ENCODE results near the gene SRRD. TPM values are rescaled to one million over a fixed set of nuclear protein-coding genes. Genes with fewer than 3 reads are reported as not detected.
A peak's percentile ranks its signal among the peaks of the same experiment; 100 is the strongest.

The SRRD gene
- total and polyA plus RNA-seq, 2 of the 8 experiments (the other 6 are each of a cell fraction or from before 2014, with no cell fraction given) = 17.1 to 25.3 TPM

DNA sequence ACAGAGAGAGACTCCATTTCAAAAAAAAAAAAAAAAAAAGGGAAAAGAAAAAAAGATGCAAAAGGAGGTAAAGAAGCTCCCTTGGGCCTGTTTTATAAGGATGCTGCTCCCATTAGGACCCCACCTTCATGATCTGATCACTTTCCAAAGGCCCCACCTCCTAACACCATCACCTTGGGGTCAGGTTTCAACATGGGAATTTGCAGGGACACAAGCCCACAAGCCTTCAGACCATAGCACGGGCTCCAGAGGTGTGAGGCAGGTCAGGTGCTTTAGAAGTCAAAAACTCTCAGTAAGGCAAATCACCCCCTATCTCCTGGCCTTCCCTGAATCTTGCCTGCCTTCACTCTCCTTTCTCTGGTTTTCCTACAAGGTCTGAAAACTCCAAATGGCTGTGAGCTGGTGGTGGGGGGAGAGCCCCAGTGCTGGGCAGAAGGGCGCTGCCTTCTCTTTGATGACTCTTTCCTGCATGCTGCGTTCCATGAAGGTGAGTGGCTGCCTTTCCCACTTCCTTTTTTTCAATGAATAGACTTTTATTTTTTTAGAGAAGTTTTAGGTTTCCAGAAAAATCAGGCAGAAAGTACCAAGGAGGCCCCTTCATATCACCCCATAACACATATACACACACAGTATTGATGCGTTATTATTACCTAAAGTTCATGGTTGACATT, 41.5 kb upstream of the SRRD start:
- Histone ChIP-seq H4K91ac (replicated peaks; ENCODE audit: insufficient read length, low read length) (no peak overlapping the region), H3K79me1 (ENCODE audit: low read depth, low read length) (peaks cover 4% of the 10 kb centered on the region), H3K27ac (ENCODE audit: low read depth, low read length) (no peak overlapping the region), H2BK120ac (replicated peaks; ENCODE audit: low read depth, low read length) (no peak overlapping the region), H3K79me2 (ENCODE audit: control insufficient read depth in 1 of 2, insufficient read depth in 2 of 2, low read length in 2 of 2) (no peaks in the 10 kb centered on the region; a peak in 1 of 4 replicates), H3K23ac (ENCODE audit: insufficient read length) (no peak overlapping the region), H3K4ac (replicated peaks; ENCODE audit: insufficient read length, low read depth, low read length) (no peak overlapping the region), H3K56ac (replicated peaks; ENCODE audit: insufficient read length, low read depth, low read length) (no peak overlapping the region), H2AK5ac (ENCODE audit: low read depth, low read length) (no peak overlapping the region), H4K20me1 (replicated peaks in 1 of 2; ENCODE audit: control insufficient read depth in 1 of 2, insufficient read depth in 2 of 2, low read length in 2 of 2) (peaks cover 3 to 5% of the 10 kb centered on the region in 2 experiments), H2BK15ac (ENCODE audit: low read length) (no peak overlapping the region), H3K36me3 (ENCODE audit: control insufficient read depth in 2 of 4, insufficient read depth in 4 of 4, low read length in 3 of 4) (no peaks in the 10 kb centered on the region), H2BK12ac (ENCODE audit: low read depth, low read length) (no peak overlapping the region), H2AFZ (ENCODE audit: low read length) (no peak overlapping the region), H3K18ac (ENCODE audit: extremely low read depth, low read length) (no peak overlapping the region), H3K14ac (ENCODE audit: insufficient read length) (no peak overlapping the region), H4K5ac (ENCODE audit: insufficient read length, low read depth, low read length) (no peak overlapping the region), H3K4me2 (ENCODE audit: insufficient read depth in 1 of 2, low read depth in 2 of 2, low read length in 2 of 2) (no peak overlapping the region), H4K8ac (ENCODE audit: extremely low read depth, insufficient read depth, low read length) (no peak overlapping the region), H2BK5ac (ENCODE audit: low read depth, low read length) (no peak overlapping the region), H3K9me3 (ENCODE audit: insufficient read depth in 2 of 2, low read depth in 1 of 2, low read length in 1 of 2) (no peaks in the 10 kb centered on the region), H3K4me1 (replicated peaks in 1 of 4; ENCODE audit: control insufficient read depth in 3 of 4, insufficient read depth in 4 of 4, low read length in 3 of 4) (no peaks in the 10 kb centered on the region), H3K9ac (replicated peaks in 1 of 4; ENCODE audit: extremely low read depth in 1 of 4, low read depth in 3 of 4, low read length in 3 of 4) (no peak overlapping the region), H3K27me3 (replicated peaks in 1 of 4; ENCODE audit: control insufficient read depth in 3 of 4, extremely low read depth in 1 of 4, insufficient read depth in 3 of 4, low read length in 3 of 4) (no peaks in the 10 kb centered on the region), H3K23me2 (ENCODE audit: low read depth, low read length) (no peaks in the 10 kb centered on the region), H2BK20ac (ENCODE audit: low read length) (no peak overlapping the region), H3K4me3 (ENCODE audit: extremely low read depth in 1 of 4, insufficient read depth in 2 of 4, low read depth in 3 of 4, low read length in 4 of 4) (no peak overlapping the region)
- WGBS, 2 experiments (ENCODE audit: extremely low coverage in 1 of 2, insufficient coverage in 1 of 2, insufficient read length in 1 of 2, insufficient replicate concordance in 2 of 2, low coverage in 1 of 2, low lambda C conversion rate in 2 of 2, missing lambda C conversion rate in 1 of 2) = 78% methylated on average over 4 of the region's 4 CpGs; no CpG with 5 or more reads in 1 of the 2 experiments
- ChIA-PET CTCF (ENCODE audit: partially characterized antibody) (interaction anchor here (1.1 to 2.3 kb wide), 2 partner anchors 19 to 75 kb away, joined by 3 to 11 read pairs; no protein-coding TSS in a partner anchor), POLR2A (ENCODE audit: partially characterized antibody) (no interaction called here)
- FAIRE-seq = peak; percentile 72
- DNase-seq (ENCODE audit: low read depth in 1 of 2, low spot score in 2 of 2) = no peak
- no peak for TF ChIP-seq SIX5 (IDR thresholded peaks at IDR 0.05; ENCODE audit: low read depth, low read length)
- TF ChIP-seq, protein P1, sequence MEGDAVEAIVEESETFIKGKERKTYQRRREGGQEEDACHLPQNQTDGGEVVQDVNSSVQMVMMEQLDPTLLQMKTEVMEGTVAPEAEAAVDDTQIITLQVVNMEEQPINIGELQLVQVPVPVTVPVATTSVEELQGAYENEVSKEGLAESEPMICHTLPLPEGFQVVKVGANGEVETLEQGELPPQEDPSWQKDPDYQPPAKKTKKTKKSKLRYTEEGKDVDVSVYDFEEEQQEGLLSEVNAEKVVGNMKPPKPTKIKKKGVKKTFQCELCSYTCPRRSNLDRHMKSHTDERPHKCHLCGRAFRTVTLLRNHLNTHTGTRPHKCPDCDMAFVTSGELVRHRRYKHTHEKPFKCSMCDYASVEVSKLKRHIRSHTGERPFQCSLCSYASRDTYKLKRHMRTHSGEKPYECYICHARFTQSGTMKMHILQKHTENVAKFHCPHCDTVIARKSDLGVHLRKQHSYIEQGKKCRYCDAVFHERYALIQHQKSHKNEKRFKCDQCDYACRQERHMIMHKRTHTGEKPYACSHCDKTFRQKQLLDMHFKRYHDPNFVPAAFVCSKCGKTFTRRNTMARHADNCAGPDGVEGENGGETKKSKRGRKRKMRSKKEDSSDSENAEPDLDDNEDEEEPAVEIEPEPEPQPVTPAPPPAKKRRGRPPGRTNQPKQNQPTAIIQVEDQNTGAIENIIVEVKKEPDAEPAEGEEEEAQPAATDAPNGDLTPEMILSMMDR (IDR thresholded peaks at IDR 0.05; ENCODE audit: control extremely low read depth in 1 of 3, insufficient read depth in 1 of 3, low read depth in 1 of 3, low read length in 3 of 3) = 0 out of 4 replicates have a peak, but pooled peaks of 1 of the 3 experiments have one; percentile 1
